ENCODE results near the gene MEX3B. TPM values are rescaled to one million over a fixed set of nuclear protein-coding genes. Genes with fewer than 3 reads are reported as not detected.

MEX3B gene
- 13.1 TPM for polyA plus RNA-seq (2012; ENCODE audit: insufficient read depth, insufficient read length)

- peak; percentile 97 for DNase-seq (ENCODE audit: low read depth, low spot score)
- peak within 1 kb of the TSS; percentile 86 for H3K4me3 ChIP-seq (ENCODE audit: low read length)
Measured at GRCh38 chr15:82045892-82046665, at the start of gene MEX3B. MEX3B (minus strand) TSS chr15:82046018; CDS start chr15:82045705, 313 bp downstream.

- DNase-seq (ENCODE audit: low read depth, low spot score): no peak
- no peak overlapping the region for H3K4me3 ChIP-seq (ENCODE audit: low read length)
Measured at GRCh38 chr15:82093774-82094211, 48.0 kb upstream of the MEX3B start.

GRCh38 chr15:82093325-82093724, 47.5 kb upstream of the MEX3B start:
- no peak for DNase-seq (ENCODE audit: low read depth, low spot score)
- H3K4me3 ChIP-seq (ENCODE audit: low read length): no peak overlapping the region

GRCh38 chr15:82091636-82092140, 45.9 kb upstream of the MEX3B start:
- DNase-seq (ENCODE audit: low read depth, low spot score): no peak
- no peak overlapping the region for H3K4me3 ChIP-seq (ENCODE audit: low read length)

GRCh38 chr15:82086243-82086995, 40.6 kb upstream of the MEX3B start:
- H3K4me3 ChIP-seq (ENCODE audit: low read length): no peak overlapping the region
- DNase-seq (ENCODE audit: low read depth, low spot score): no peak

- DNase-seq (ENCODE audit: low read depth, low spot score): no peak
- no peak overlapping the region for H3K4me3 ChIP-seq (ENCODE audit: low read length)
Measured at GRCh38 chr15:82081914-82082762, 36.3 kb upstream of the MEX3B start.

- DNase-seq (ENCODE audit: low read depth, low spot score): no peak
- H3K4me3 ChIP-seq (ENCODE audit: low read length): no peak overlapping the region
Measured at GRCh38 chr15:82080774-82081173, 35.0 kb upstream of the MEX3B start.

- no peak overlapping the region for H3K4me3 ChIP-seq (ENCODE audit: low read length)
- DNase-seq (ENCODE audit: low read depth, low spot score): no peak
Measured at GRCh38 chr15:82079736-82080135, 33.9 kb upstream of the MEX3B start.

- DNase-seq (ENCODE audit: low read depth, low spot score): no peak
- no peak overlapping the region for H3K4me3 ChIP-seq (ENCODE audit: low read length)
Measured at GRCh38 chr15:82074610-82075009, 28.8 kb upstream of the MEX3B start.

GRCh38 chr15:82072926-82073537, 27.2 kb upstream of the MEX3B start:
- no peak overlapping the region for H3K4me3 ChIP-seq (ENCODE audit: low read length)
- DNase-seq (ENCODE audit: low read depth, low spot score): no peak

- DNase-seq (ENCODE audit: low read depth, low spot score): no peak
- no peak overlapping the region for H3K4me3 ChIP-seq (ENCODE audit: low read length)
Measured at GRCh38 chr15:82066455-82066854, 20.6 kb upstream of the MEX3B start.

- DNase-seq (ENCODE audit: low read depth, low spot score): no peak
- no peak overlapping the region for H3K4me3 ChIP-seq (ENCODE audit: low read length)
Measured at GRCh38 chr15:82064824-82065223, 19.0 kb upstream of the MEX3B start.

GRCh38 chr15:82062479-82063454, 16.9 kb upstream of the MEX3B start:
- no peak for DNase-seq (ENCODE audit: low read depth, low spot score)
- no peak overlapping the region for H3K4me3 ChIP-seq (ENCODE audit: low read length)

- no peak for DNase-seq (ENCODE audit: low read depth, low spot score)
- no peak overlapping the region for H3K4me3 ChIP-seq (ENCODE audit: low read length)
Measured at GRCh38 chr15:82060817-82061216, 15.0 kb upstream of the MEX3B start.

GRCh38 chr15:82058517-82059204, 12.8 kb upstream of the MEX3B start:
- no peak for DNase-seq (ENCODE audit: low read depth, low spot score)
- no peak overlapping the region for H3K4me3 ChIP-seq (ENCODE audit: low read length)

GRCh38 chr15:82058026-82058425, 12.2 kb upstream of the MEX3B start:
- H3K4me3 ChIP-seq (ENCODE audit: low read length): no peak overlapping the region
- no peak for DNase-seq (ENCODE audit: low read depth, low spot score)

All from Jurkat, Clone E6-1 (cell line).